GM19372 (cell line): ENCODE measurements around the gene CNOT1.
A peak's percentile ranks its signal among the peaks of the same experiment; 100 is the strongest.
"Not testable (repeated sequence)": the region's sequence is repeated elsewhere in the genome, so short reads cannot be mapped to it uniquely, and the experiment has no call there.

ENCODE experiments used
- ATAC-seq: cut with Tn5 transposase; IDR thresholded peaks from one replicate; pipeline ENCODE4 v1.9.1; 2021; ENCODE audit warnings: mild to moderate bottlenecking, low read depth, moderate library complexity; ENCODE audit not compliant: unreplicated experiment

The CNOT1 gene

DNA sequence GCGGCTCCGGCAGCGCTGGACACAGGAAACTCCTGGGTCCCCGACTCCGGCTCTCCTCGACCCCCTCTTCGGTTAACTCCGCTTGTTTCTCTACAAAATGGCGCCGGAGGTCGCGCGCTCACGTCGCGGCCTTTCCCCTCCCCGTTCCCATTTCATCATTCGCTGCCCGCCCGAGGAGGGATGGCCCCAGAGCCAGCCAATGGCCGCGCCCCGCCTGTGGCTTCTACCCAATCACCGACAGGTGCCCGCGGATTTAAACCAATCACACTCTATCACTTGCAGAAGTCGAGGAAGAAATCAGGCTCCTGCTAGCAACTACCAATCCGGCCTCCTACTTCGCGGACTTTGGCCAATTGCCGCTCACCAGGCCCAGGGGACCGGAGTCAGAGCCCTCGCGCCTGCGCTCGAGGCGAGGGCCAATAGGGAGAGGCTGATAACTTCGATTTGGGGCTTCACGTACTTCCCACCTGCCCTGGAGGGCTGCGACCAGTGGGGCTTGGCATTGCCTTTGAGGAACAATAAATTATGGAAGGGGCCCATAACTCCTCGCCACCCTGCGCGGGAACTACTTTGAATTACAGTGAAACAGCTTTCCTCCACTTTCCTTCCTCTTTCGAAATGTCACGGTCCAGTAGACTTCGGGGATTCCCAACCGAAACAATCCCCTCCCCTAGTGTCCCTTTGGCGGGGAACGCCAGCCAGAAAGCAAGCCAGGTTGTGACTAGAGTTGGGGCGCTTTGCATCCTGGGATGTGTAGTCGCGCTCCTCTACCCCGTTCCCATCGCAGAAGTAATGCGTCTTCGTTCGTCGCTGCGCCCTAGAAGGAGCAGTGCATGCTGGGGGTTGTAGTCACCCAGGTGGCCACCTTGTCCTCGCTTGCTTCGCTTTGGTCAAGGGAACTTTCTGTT lies at the start of gene CNOT1:
TSS of gene CNOT1 (minus strand) at position 94 of the 908 bp plus-strand sequence. CDS start 30,489 bp downstream, outside the sequence.
- peak; percentile 82 for ATAC-seq

DNA sequence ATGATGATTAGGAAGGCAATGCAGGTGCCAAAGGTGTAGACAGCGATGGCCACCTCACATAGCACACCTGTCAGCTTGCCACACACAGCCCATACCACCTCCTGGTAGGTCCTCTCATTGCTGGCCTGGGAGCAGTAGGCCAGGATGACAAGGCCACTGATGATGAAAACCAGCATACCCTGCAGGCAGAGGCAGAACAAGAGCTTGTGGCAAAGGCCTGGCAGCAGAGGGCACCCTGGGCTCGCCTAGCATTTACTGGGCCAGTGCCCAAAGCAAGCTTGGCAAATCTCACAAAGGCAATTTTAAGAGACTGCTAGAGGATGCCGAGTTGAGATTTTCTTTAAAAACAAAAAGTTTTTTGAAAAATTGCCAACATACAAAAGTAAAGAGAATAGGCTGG lies 49.1 kb upstream of the CNOT1 start:
- no peak for ATAC-seq

DNA sequence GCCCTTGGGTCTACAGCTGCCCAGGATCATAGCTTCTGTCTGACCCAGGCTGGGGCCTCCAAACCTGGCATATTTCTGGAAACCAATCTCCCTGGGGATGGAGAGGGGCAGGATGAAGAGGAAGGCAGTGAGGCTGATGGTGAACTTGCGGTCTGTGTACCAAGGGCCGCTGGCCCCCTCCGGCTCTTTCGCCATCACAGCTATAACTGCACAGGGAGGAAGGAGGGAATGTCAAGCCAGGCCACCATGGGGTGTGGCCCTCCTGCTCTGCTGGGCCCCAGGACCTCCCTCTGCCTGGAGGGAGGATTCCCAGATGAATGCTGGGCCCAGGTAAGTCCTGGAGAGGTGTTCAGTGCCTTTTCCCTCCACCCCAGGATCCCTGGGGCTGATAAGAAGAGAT lies 48.6 kb upstream of the CNOT1 start:
- ATAC-seq, result no peak

DNA sequence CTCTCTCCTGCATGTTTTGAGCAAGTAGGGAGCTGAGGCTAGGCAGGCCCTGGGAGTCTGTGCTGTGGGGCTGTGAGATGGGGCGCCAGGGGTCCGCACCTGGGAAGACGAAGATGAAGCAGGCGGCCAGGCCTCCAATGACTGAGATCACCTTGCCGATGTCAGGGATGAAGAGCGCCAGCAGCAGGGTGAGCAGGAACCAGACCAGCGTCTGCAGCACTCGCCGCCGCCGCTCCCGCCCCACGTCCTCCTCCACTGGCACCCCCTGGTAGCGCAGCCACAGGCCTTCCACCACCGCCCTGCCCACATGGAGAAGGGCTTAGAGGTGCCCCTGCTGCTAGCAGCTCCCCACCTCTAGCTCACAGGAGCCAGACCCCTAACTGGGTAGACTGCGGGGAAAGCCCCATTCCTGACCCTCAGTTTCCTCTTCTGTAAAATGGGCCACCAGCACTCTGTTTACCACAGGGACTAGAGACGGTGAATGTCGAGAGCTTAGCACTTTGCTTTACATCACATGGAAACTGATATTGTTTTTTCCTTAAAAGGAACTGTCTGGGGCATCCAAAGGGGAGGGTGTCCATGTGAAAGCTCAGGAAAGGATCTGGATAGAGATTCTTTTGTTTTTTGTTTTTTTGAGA lies 41.4 kb upstream of the CNOT1 start:
- ATAC-seq, result no peak

DNA sequence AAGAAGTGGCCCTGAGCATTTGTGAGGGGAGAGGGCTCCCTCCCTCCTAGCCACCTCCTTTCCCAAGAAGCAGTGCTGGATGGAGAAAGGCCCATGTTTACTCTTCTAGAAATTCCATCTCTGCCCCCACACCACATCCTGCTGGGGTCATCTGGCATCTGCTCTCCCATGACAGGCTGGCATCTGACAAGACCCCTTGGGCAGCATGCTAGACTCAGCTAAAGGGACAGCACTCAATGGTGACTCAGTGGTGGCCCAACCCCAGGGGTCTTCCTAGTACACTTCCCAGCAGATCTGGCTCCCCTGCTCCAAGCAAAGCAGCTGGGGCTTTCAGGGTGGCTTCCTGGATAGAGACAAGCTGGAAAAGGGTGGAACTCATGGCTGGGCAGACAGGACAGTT lies 40.6 kb upstream of the CNOT1 start:
- no peak for ATAC-seq

DNA sequence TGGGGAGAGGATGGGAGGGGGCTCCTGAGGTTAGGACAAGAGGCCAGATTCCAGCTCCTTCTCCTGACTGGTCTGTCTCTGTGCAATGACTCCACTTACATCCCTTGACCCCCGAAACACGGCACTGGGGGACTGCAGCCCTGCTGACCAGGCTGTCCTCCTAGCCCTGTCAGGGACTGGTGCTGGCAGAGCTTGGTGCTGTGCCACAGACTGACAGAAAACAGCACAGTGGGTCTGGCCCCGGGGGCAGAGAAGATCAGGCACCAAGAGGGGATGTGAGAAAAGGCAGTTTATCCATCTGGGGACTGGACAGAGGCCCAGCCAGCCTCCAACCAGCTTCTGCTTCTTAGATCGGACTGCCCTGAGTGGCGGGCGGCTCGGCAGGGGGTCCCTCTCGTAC lies 35.6 kb upstream of the CNOT1 start:
- ATAC-seq, result no peak

DNA sequence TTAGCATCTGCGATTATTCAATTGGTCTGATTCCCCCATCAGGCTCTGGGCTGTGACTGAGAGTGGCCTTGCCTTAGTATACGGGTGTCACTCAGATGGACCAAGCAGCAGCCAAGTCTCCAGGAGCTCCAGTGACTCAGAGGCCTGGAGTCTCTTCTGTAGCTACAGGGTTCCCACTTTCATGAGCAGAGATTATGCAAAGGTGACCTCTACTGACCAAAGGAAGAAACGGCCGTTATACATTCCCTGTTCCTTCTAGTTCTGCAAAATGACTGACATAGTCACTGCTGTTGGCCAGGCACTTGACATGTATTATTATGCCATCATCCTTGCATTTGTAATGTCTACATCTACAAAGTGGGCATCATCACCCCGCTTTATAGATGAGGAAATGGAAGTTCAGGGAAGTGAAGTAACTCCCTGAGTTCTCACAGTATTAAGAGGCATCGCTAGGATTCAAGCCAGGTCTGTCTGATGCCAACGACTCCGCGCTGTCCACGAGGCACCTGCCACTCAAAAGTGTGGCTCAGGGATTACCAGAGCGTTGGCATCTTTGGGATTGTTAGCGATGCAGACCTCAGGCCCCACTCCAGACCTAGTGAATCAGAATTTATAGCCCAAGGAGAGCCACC lies 31.7 kb upstream of the CNOT1 start:
- peak; percentile 87 for ATAC-seq

DNA sequence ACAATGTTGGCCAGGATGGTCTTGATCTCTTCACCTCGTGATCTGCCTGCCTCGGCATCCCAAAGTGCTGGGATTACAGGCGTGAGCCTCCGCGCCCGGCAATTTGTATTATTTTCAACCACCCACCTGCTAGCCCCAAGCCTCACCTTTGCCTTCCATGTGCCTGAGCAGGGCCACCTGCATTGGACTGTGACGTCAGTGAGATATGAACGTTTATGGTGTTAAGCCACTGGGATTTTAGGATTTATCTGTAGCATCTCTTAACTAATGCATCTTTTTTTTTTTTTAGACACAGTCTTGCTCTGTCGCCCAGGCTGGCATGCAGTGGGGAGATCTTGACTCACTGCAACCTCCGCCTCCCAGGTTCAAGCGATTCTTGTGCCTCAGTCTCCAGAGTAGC lies 30.3 kb upstream of the CNOT1 start:
- not testable (repeated sequence) for ATAC-seq

DNA sequence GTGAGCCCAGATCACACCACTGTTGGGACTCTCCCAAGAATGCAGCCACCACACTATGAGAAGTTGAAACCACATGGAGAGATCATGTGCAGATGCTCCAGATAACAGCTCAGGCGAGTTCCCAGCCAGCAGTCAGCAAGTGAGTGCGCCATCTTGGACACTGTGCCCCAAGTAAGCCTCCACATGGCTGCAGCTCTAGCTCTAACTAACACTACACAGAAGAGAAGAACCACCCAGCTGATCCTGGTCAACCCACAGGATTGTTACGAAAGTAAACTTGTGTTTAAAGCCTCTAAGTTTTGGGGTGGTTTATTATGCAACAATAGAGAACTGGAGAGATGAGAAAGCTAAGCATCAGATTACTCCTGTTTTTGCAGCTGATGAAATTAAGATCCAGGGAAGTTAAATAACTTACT lies 29.2 kb upstream of the CNOT1 start:
- ATAC-seq, result no peak

DNA sequence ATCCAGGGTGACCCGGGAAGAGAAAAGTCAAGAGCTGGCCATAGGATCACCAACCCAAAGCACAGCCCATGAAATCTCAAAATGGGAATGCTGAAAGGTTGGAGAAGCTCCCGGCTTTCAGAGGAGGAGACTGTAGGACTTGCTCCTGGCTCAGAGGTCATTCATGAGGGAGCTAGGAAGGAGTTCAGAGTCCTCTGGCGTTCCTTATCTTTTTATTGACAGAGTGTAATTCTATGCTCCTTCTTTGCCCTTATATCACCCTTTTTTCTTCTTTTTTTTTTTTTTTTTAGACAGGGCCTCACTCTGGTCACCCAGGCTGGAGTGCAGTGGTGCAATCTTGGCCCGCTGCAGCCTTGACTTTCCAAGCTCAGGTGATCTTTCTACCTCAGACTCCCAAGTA lies 27.3 kb upstream of the CNOT1 start:
- ATAC-seq, result no peak

DNA sequence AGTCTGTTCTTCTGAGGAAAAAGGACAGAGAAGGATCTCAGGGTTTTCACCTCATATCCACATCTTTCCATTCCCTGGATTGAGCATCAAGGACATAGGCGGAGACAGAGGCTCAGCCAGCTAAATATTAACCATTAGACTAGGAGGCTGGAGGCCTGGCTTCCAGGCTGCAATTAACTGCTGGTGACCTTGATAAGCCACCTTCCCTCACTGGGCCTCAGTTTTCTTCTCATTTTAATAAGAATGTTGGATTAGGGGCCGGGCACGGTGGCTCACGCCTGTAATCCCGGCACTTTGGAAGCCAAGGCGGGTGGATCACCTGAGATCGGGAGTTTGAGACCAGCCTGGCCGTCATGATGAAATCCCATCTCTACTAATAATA lies 25.6 kb upstream of the CNOT1 start:
- ATAC-seq, result no peak

DNA sequence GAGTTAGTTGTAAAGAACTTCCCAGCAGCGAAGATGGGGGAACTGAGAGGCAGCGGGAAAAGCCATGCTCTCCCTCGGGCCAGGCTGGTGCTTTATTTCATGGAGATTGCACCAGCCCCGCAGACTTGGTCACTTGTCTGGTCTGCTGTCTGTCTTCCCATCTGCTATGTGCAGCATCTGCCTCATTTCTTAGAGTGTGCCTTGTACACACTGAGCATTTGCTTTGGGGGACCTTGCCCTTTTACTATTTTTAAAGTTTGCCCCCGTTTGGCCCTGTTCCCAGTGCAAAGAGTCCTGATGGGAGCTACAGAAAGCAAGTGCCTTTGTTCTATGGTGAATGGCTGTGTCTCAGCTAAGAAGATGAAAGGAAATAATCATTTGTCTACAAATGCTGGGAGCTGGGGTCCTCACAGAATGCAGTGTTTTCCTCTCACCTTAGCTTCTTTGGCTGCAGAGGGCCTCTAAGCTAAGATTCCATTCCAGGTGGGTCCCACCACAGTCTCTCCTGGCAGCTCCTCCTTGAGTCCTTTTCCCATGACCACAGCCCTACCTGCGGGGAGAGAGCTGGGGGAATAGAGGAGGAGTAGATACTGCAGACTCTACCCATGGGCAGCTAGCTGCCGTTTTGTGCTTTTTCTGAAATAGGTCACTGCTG lies 25.1 kb upstream of the CNOT1 start:
- ATAC-seq, result no peak

DNA sequence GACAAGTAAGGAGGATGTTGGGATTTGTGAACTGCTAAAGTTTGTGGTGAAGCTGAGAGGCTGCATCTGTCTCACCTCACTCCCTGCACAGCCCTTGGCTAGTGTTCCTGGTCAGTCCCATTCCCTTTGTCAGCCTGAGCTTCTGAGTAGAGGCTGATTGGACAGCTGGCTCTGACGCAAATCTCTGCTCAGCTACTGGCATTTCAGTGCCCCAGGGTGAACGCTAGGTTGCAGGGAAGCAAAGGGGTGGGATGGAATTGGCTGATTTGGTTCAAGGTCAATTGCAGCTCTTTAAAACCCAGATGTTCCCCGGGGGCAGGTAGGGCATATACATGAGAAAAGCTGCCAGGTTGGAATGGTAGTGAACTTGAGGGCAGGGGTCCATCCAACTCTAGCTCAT lies 23.1 kb upstream of the CNOT1 start:
- no peak for ATAC-seq

DNA sequence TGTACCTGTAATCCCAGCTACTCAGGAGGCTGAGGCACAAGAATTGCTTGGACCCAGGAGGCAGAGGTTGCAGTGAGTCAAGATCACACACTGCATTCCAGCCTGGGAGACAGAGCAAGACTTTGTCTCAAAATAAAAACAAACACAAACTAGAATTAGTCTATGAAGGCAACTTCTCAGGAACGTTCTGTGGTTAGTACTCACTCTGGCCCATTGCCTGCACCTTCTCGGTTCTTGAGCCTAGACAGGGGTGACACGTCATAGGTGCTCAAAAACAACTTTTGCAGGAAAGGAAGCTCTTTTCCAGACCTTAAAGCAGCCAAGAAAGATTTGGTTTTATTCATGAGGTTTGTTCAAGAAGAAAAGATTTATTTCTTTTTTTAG lies 22.3 kb upstream of the CNOT1 start:
- no peak for ATAC-seq

DNA sequence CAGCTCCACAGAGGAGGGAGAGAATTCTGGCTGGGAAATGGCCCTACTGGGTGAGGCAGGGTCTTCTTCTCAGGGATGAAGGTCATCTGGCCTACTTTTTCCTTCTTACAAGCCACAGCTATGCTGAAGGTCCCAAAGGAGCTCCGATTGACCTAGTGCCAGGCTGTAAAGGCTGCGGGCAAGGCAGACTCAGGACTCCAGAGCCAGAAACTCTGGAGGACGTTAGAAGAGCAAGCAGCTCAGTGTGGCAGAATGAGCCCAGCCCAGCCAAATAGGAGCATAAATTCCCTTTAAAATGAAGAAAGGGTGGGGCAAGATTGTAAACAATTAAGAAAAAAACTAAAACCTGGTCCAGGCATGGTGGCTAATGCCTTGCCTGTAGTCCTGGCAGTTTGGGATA lies 20.1 kb upstream of the CNOT1 start:
- no peak for ATAC-seq

DNA sequence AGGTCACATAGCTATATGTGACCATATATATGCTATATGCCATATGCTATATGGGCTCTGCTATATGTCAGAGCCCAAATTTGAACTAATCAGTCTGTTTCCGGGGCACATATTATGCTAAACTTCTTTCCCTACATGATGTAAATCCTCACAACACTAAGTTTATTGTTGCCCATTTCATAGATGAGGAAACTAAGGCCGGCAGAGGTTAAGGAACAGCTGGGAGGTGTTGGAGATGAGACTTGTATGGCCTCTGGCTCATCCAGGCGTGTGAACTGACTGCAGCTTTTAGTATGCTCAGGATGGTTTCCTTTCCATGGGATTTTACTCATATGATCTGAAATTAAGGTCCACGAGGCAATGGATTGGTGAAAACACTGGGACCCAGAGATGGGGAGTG lies 17.5 kb upstream of the CNOT1 start:
- ATAC-seq, result no peak

DNA sequence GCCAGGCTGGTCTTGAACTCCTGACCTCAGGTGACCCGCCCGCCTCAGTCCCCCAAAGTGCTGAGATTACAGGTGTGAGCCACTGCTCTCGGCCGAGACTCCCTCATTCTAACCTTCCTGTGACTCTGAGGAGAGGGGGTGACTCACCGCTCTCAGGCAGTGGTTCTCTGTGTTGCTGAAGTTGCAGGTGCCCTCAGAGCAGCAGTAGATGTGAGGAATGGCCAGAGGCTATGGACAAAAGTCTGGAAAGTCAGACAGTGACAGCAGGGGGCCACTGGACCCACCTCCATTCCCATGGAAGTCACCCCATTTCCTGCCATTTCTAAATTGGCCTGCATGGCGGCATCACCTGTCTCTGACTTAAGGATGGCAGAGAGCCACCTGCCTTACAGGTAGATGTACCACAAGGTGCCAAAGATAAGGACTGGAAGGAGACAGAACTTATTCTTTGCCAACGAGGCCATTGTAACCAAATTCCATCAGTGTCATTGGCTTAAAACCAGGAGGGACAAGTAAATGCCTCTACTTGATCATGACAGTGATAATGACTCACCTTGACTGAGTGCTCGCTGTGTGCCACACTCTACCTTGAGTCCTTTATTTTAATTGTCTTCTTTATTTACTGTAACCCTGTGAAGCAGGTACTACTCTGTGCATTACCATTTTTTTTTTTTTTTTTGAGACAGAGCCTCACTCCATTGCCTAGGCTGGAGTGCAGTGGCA lies 15.3 kb upstream of the CNOT1 start:
- ATAC-seq, result no peak

DNA sequence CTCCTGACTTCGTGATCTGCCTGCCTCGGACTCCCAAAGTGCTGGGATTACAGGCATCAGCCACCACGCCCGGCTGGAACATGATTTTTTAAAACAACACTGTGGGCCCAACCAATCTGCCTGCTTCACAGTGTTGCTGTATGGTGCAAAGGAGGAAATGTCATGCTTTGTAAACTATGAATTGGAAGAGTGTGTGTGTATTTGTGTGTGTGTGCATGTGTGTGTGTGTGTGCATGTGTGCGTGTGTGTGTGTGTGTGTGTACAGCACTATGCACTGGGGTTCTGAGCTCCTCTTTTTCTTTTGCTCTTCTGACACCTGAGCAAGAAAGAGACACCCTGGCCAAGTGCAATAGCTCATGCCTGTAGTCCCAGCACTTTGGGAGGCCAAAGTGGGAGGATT lies 14.5 kb upstream of the CNOT1 start:
- ATAC-seq, result no peak

DNA sequence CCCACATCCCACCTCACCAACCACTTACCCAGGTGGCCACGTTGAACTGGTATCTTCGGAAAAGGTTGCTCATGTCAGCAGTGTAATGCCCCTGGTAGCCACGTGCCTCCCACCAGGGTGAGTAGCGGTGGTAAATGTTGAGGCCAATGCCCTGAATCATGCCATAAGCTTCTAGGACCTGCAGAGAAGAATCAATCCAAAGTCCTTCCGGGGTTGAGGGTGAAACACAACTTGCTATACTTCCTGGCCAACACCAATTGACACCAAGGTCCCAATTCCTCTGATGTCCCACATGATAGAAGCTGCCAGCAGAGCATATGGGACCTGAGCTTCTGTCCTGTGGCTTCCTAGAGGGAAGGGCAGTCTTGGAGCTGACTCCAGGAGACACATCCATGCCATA lies 11.3 kb upstream of the CNOT1 start:
- no peak for ATAC-seq

DNA sequence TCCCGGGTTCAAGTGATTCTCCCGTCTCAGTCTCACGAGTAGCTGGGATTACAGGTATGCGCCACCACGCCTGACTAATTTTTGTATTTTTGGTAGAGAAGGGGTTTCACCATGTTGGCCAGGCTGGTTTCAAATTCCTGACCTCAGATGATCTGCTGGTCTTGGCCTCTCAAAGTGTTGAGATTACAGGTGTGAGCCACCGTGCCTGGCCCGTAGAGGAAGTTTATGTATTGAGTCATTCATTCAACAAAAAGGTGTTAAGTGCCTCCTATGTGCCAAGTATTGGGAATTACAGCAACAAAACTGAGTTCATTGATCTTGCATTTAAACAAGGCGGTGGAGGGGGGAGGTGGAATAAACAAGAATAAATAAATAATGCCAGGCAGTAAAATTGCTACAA lies 10.2 kb upstream of the CNOT1 start:
- no peak for ATAC-seq
